ENCODE results near the gene GALNT17. TPM values are rescaled to one million over a fixed set of nuclear protein-coding genes. Genes with fewer than 3 reads are reported as not detected.

Gene GALNT17
- total RNA-seq, 1 donor, result not detected

DNA sequence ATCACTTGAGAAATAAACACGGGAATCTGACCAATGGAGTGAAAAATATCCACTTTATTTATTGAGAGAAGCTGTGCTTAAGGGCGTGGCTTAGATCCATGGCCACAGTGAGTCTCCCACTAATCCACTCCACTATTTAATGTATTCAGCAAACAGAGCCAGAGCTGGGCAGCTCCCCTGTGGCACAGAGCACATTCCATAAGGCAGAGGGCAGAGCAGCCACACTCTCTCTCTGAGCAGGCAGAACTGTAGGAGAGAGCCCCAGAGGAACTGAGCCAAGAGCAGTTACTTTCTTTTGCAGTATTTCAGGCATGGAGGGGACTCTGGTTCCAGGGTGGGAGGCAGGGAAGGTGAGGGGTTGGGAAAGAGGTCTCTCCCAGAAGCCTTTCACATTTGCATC, 106.0 kb downstream of the GALNT17 start:
- TF ChIP-seq, protein P1, sequence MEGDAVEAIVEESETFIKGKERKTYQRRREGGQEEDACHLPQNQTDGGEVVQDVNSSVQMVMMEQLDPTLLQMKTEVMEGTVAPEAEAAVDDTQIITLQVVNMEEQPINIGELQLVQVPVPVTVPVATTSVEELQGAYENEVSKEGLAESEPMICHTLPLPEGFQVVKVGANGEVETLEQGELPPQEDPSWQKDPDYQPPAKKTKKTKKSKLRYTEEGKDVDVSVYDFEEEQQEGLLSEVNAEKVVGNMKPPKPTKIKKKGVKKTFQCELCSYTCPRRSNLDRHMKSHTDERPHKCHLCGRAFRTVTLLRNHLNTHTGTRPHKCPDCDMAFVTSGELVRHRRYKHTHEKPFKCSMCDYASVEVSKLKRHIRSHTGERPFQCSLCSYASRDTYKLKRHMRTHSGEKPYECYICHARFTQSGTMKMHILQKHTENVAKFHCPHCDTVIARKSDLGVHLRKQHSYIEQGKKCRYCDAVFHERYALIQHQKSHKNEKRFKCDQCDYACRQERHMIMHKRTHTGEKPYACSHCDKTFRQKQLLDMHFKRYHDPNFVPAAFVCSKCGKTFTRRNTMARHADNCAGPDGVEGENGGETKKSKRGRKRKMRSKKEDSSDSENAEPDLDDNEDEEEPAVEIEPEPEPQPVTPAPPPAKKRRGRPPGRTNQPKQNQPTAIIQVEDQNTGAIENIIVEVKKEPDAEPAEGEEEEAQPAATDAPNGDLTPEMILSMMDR (IDR thresholded peaks at IDR 0.05; ENCODE audit: insufficient read depth, low read depth, low read length), result no peak
- H3K4me3 ChIP-seq (ENCODE audit: low read depth, low read length), result no peak overlapping the region
- DNase-seq (ENCODE audit: low read depth), result no peak

GRCh38 chr7:71238581-71239295, 106.8 kb downstream of the GALNT17 start:
- TF ChIP-seq, protein P1 (IDR thresholded peaks at IDR 0.05; ENCODE audit: insufficient read depth, low read depth, low read length), result no peak
- H3K4me3 ChIP-seq (ENCODE audit: low read depth, low read length), result no peak overlapping the region
- no peak for DNase-seq (ENCODE audit: low read depth)

GRCh38 chr7:71239586-71240268, 107.8 kb downstream of the GALNT17 start:
- H3K4me3 ChIP-seq (ENCODE audit: low read depth, low read length), result no peak overlapping the region
- TF ChIP-seq, protein P1 (IDR thresholded peaks at IDR 0.05; ENCODE audit: insufficient read depth, low read depth, low read length), result no peak
- no peak for DNase-seq (ENCODE audit: low read depth)

- TF ChIP-seq, protein P1 (IDR thresholded peaks at IDR 0.05; ENCODE audit: insufficient read depth, low read depth, low read length), result no peak
- no peak for DNase-seq (ENCODE audit: low read depth)
- H3K4me3 ChIP-seq (ENCODE audit: low read depth, low read length), result no peak overlapping the region
Observed at GRCh38 chr7:71243736-71244410, 111.9 kb downstream of the GALNT17 start.

DNA sequence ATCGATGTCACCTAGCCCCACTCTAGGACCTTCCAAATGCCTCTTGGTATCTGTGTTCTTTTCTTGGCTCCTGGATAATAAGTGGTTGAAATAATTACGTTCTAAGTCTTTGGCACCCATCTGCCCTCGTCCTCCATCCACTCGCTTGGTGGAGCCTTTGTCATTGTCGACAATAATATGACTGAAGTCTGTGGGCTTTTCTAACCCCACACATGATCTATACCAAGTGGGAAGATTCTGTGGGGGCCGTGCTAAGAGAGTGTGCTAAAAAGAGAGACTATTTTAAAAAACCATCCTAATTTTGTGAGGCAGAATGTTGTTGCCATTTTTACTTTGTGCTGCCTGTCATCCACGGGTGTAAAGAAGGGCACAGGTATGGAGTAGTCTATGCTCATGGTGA, 113.1 kb downstream of the GALNT17 start:
- TF ChIP-seq, protein P1 (IDR thresholded peaks at IDR 0.05; ENCODE audit: insufficient read depth, low read depth, low read length), result no peak
- no peak overlapping the region for H3K4me3 ChIP-seq (ENCODE audit: low read depth, low read length)
- DNase-seq (ENCODE audit: low read depth), result no peak

GRCh38 chr7:71251706-71252105, 119.8 kb downstream of the GALNT17 start:
- no peak for DNase-seq (ENCODE audit: low read depth)
- H3K4me3 ChIP-seq (ENCODE audit: low read depth, low read length), result no peak overlapping the region
- TF ChIP-seq, protein P1 (IDR thresholded peaks at IDR 0.05; ENCODE audit: insufficient read depth, low read depth, low read length), result no peak

Data from fibroblast of villous mesenchyme (primary cell).